H1 (cell line): ENCODE data around the gene ITGA3. TPM values are rescaled to one million over a fixed set of nuclear protein-coding genes. Genes with fewer than 3 reads are reported as not detected.

Source experiments
- CTCF ChIA-PET: fragments of 300-600 bp; sonication (Branson Sonifier 250); formaldehyde crosslinking; loops from one replicate; lab custom pipeline; 2021; ENCODE audit not compliant: partially characterized antibody; lab: Charles Lee
- POLR2A ChIA-PET: fragments of 300-600 bp; sonication (Branson Sonifier 250); formaldehyde crosslinking; loops from one replicate; lab custom pipeline; 2021; ENCODE audit warnings: inconsistent platforms; ENCODE audit not compliant: partially characterized antibody; lab: Charles Lee
- DNase-seq, 2 experiments: peaks; one replicate each; pipeline versions ENCODE4 v3.0.0 to v3.0.0-alpha.2; 2010 to 2022; ENCODE audit warnings: low spot score in 2 of 2, low read depth in 1 of 2, mixed read lengths in 1 of 2
- FAIRE-seq: peaks from 2 replicates; lab custom pipeline; 2011; peaks lifted over from hg19 to GRCh38; lab: Jason Lieb, UNC
- H2AFZ ChIP-seq: 2 replicates; pipeline ENCODE4 v1.8.1; 2012; ENCODE audit warnings: low read length, inconsistent platforms
- H2AK5ac ChIP-seq: 2 replicates; pipeline ENCODE4 v1.6.1; 2013; ENCODE audit warnings: low read depth, low read length
- H2BK120ac ChIP-seq: replicated peaks from 2 replicates; pipeline ENCODE3; 2013; ENCODE audit warnings: low read depth, low read length, inconsistent platforms
- H2BK12ac ChIP-seq: 2 replicates; pipeline ENCODE4 v1.6.1; 2013; ENCODE audit warnings: low read depth, low read length
- H2BK15ac ChIP-seq: 2 replicates; pipeline ENCODE4 v1.6.1; 2013; ENCODE audit warnings: low read length
- H2BK20ac ChIP-seq: 2 replicates; pipeline ENCODE4 v1.6.1; 2013; ENCODE audit warnings: low read length
- H2BK5ac ChIP-seq: 2 replicates; pipeline ENCODE4 v1.6.1; 2013; ENCODE audit warnings: low read depth, low read length
- H3K14ac ChIP-seq: 2 replicates; pipeline ENCODE4 v1.6.1; 2013; ENCODE audit warnings: inconsistent platforms; ENCODE audit not compliant: insufficient read length
- H3K18ac ChIP-seq: 2 replicates; pipeline ENCODE4 v1.6.1; 2013; ENCODE audit warnings: low read length; ENCODE audit errors: extremely low read depth
- H3K23ac ChIP-seq: 2 replicates; pipeline ENCODE4 v1.6.1; 2013; ENCODE audit warnings: inconsistent platforms; ENCODE audit not compliant: insufficient read length
- H3K23me2 ChIP-seq: 2 replicates; pipeline ENCODE4 v1.6.1; 2013; ENCODE audit warnings: low read depth, low read length
- H3K27ac ChIP-seq: 2 replicates; pipeline ENCODE4 v1.6.1; 2011; ENCODE audit warnings: low read depth, low read length, inconsistent platforms
- H3K27me3 ChIP-seq, 4 experiments: replicated peaks in 1 of 4; 1 replicate in 1 of 4; 2 replicates in 3 of 4; pipeline versions ENCODE4 v1.6.1 to v1.8.1; 2011 to 2013; ENCODE audit warnings: low read length in 3 of 4, mild to moderate bottlenecking in 3 of 4, inconsistent platforms in 2 of 4, mixed read lengths in 2 of 4, moderate library complexity in 1 of 4; ENCODE audit not compliant: control insufficient read depth in 3 of 4, insufficient read depth in 3 of 4; ENCODE audit errors: extremely low read depth in 1 of 4
- H3K36me3 ChIP-seq, 4 experiments: 2 replicates each; pipeline versions ENCODE4 v1.6.1 to v1.8.1; 2011 to 2013; ENCODE audit warnings: mild to moderate bottlenecking in 4 of 4, low read length in 3 of 4, moderate library complexity in 2 of 4, control low read depth in 1 of 4, inconsistent platforms in 1 of 4; ENCODE audit not compliant: insufficient read depth in 4 of 4, control insufficient read depth in 2 of 4
- H3K4ac ChIP-seq: replicated peaks from 2 replicates; pipeline ENCODE3; 2013; ENCODE audit warnings: low read length, low read depth, mixed read lengths, inconsistent platforms; ENCODE audit not compliant: insufficient read length
- H3K4me1 ChIP-seq, 4 experiments: replicated peaks in 1 of 4; 1 replicate in 1 of 4; 2 replicates in 3 of 4; pipeline versions ENCODE4 v1.6.1 to v1.8.1; 2011 to 2013; ENCODE audit warnings: low read length in 3 of 4, inconsistent platforms in 2 of 4, mixed read lengths in 1 of 4; ENCODE audit not compliant: insufficient read depth in 4 of 4, control insufficient read depth in 3 of 4
- H3K4me2 ChIP-seq, 2 experiments: 2 replicates each; pipeline versions ENCODE4 v1.6.1 to v1.8.1; 2011 to 2013; ENCODE audit warnings: low read depth in 2 of 2, low read length in 2 of 2, control low read depth in 1 of 2, inconsistent platforms in 1 of 2, mild to moderate bottlenecking in 1 of 2; ENCODE audit not compliant: insufficient read depth in 1 of 2
- H3K4me3 ChIP-seq, 4 experiments: fragments of 200-600, 300-600 bp in 1 of 4; sonication (generic), shearing (Covaris generic), sonication (Bioruptor Twin) in 1 of 4; 2 replicates each; pipeline versions ENCODE4 v1.5.1 to v1.8.1; 2011 to 2016; ENCODE audit warnings: low read length in 4 of 4, low read depth in 3 of 4, control low read depth in 2 of 4, inconsistent platforms in 2 of 4, mild to moderate bottlenecking in 2 of 4, mixed read lengths in 1 of 4, moderate library complexity in 1 of 4; ENCODE audit not compliant: insufficient read depth in 2 of 4; ENCODE audit errors: extremely low read depth in 1 of 4
- H3K56ac ChIP-seq: replicated peaks from 2 replicates; pipeline ENCODE3; 2013; ENCODE audit warnings: low read depth, mild to moderate bottlenecking, mixed read lengths, low read length, inconsistent platforms; ENCODE audit not compliant: insufficient read length
- H3K79me1 ChIP-seq: 2 replicates; pipeline ENCODE4 v1.6.1; 2013; ENCODE audit warnings: low read depth, low read length, control low read depth
- H3K79me2 ChIP-seq, 2 experiments: 2 replicates each; pipeline versions ENCODE4 v1.6.1 to v1.8.1; 2012 to 2013; ENCODE audit warnings: low read length in 2 of 2, mild to moderate bottlenecking in 2 of 2, inconsistent platforms in 1 of 2; ENCODE audit not compliant: insufficient read depth in 2 of 2, control insufficient read depth in 1 of 2
- H3K9ac ChIP-seq, 4 experiments: replicated peaks in 1 of 4; 1 replicate in 1 of 4; 2 replicates in 3 of 4; pipeline versions ENCODE4 v1.6.1 to v1.8.1; 2011 to 2013; ENCODE audit warnings: low read depth in 3 of 4, low read length in 3 of 4, control low read depth in 2 of 4, mild to moderate bottlenecking in 2 of 4, moderate library complexity in 2 of 4, inconsistent platforms in 1 of 4; ENCODE audit errors: extremely low read depth in 1 of 4
- H3K9me3 ChIP-seq, 2 experiments: 2 replicates each; pipeline versions ENCODE4 v1.6.1 to v1.8.1; 2012 to 2013; ENCODE audit warnings: mild to moderate bottlenecking in 2 of 2, moderate library complexity in 2 of 2, control low read depth in 1 of 2, inconsistent platforms in 1 of 2, low read depth in 1 of 2, low read length in 1 of 2, mixed read lengths in 1 of 2; ENCODE audit not compliant: insufficient read depth in 2 of 2
- H4K20me1 ChIP-seq, 2 experiments: replicated peaks in 1 of 2; 2 replicates each; pipeline versions ENCODE3 to v1.8.1; 2011 to 2013; ENCODE audit warnings: inconsistent platforms in 2 of 2, low read length in 2 of 2, mild to moderate bottlenecking in 1 of 2; ENCODE audit not compliant: insufficient read depth in 2 of 2, control insufficient read depth in 1 of 2
- H4K5ac ChIP-seq: 2 replicates; pipeline ENCODE4 v1.6.1; 2013; ENCODE audit warnings: low read length, low read depth, mixed read lengths, inconsistent platforms; ENCODE audit not compliant: insufficient read length
- H4K8ac ChIP-seq: 2 replicates; pipeline ENCODE4 v1.8.0; 2013; ENCODE audit warnings: mild to moderate bottlenecking, moderate library complexity, low read length, inconsistent platforms; ENCODE audit not compliant: insufficient read depth; ENCODE audit errors: extremely low read depth
- H4K91ac ChIP-seq: replicated peaks from 2 replicates; pipeline ENCODE3; 2013; ENCODE audit warnings: low read length, mixed read lengths, inconsistent platforms; ENCODE audit not compliant: insufficient read length
- CREB1 ChIP-seq: IDR thresholded peaks from 2 replicates; pipeline ENCODE4 v1.6.1; 2012; ENCODE audit warnings: inconsistent platforms
- PHF8 ChIP-seq: fragments of 200-600 bp; sonication (generic); conservative IDR thresholded peaks from 2 replicates; pipeline ENCODE4 v1.7.1; 2012; ENCODE audit warnings: low read depth, mild to moderate bottlenecking, inconsistent platforms, low read length, moderate library complexity
- POLR2A ChIP-seq, 2 experiments: IDR thresholded peaks; 1 replicate in 1 of 2; 2 replicates in 1 of 2; pipeline ENCODE4 v1.6.1; 2011; ENCODE audit warnings: low read depth in 2 of 2, low read length in 2 of 2, mild to moderate bottlenecking in 2 of 2; ENCODE audit errors: control extremely low read depth in 1 of 2
- RBBP5 ChIP-seq: IDR thresholded peaks from 2 replicates; pipeline ENCODE4 v1.7.1; 2012; ENCODE audit warnings: low read depth, mild to moderate bottlenecking, inconsistent platforms, low read length, moderate library complexity, borderline replicate concordance
- SAP30 ChIP-seq: fragments of 300-600 bp; sonication (generic); IDR thresholded peaks from 2 replicates; pipeline ENCODE4 v1.7.1; 2012; ENCODE audit warnings: low read length, moderate library complexity, mild to moderate bottlenecking, inconsistent platforms; ENCODE audit not compliant: insufficient read depth, insufficient replicate concordance
- TAF1 ChIP-seq: IDR thresholded peaks from 2 replicates; pipeline ENCODE4 v1.6.1; 2011; ENCODE audit warnings: mild to moderate bottlenecking, low read depth, low read length
- TBP ChIP-seq: IDR thresholded peaks from 2 replicates; pipeline ENCODE4 v1.6.1; 2011; ENCODE audit warnings: low read depth, low read length, improper control_type of control experiment
- WGBS, 2 experiments: shearing (Covaris generic) in 1 of 2; methylation state at CpG; one replicate each; pipeline versions ENCODE4 v1.1.6 to v1.1.7; 2013 to 2015; ENCODE audit warnings: low lambda C conversion rate in 2 of 2, mixed read lengths in 2 of 2, inconsistent platforms in 1 of 2, low coverage in 1 of 2, missing lambda C conversion rate in 1 of 2; ENCODE audit not compliant: insufficient replicate concordance in 2 of 2, insufficient coverage in 1 of 2, insufficient read length in 1 of 2; ENCODE audit errors: extremely low coverage in 1 of 2, missing lambda C conversion rate in 1 of 2; 5-methylcytosine and 5-hydroxymethylcytosine counted together
- polyA plus RNA-seq, 7 experiments: library from polyadenylated mRNA; depleted of rRNA in 3 of 7; stranded (reverse) in 5 of 7; unstranded in 2 of 7; fragments of >200 nt in 5 of 7; fragments of 200-250 nt in 2 of 7; gene quantifications; 1 replicate in 5 of 7; 2 replicates in 1 of 7; 4 replicates in 1 of 7; pipeline versions ENCODE4 v1.2.1 to v1.2.3, GENCODE V29; 2011 to 2013; ENCODE audit warnings: missing spikeins in 2 of 7, mixed read lengths in 2 of 7
- total RNA-seq: library from RNA; stranded (reverse); fragmentation: NEBNext Ultra II Directional; extraction: Animal tissue kit (Norgen Biotek cat#: 25700); gene quantifications from 2 replicates; pipeline ENCODE4 v1.2.1, GENCODE V29; 2021
- TF ChIP-seq, protein P1 (sequence below), 3 experiments: IDR thresholded peaks; 1 replicate in 2 of 3; 2 replicates in 1 of 3; pipeline versions ENCODE4 v1.5.1 to v1.6.1; 2011; ENCODE audit warnings: low read length in 3 of 3, mild to moderate bottlenecking in 3 of 3, inconsistent platforms in 2 of 3, low read depth in 1 of 3, moderate library complexity in 1 of 3; ENCODE audit not compliant: insufficient read depth in 1 of 3; ENCODE audit errors: control extremely low read depth in 1 of 3
- TF ChIP-seq, protein P2 (sequence below): IDR thresholded peaks from 2 replicates; pipeline ENCODE4 v1.6.1; 2012; ENCODE audit warnings: low read length, inconsistent platforms

The ITGA3 gene
- total and polyA plus RNA-seq, 2 of the 8 experiments (the other 6 are each of a cell fraction or from before 2014, with no cell fraction given), result 24.0 to 24.2 TPM

DNA sequence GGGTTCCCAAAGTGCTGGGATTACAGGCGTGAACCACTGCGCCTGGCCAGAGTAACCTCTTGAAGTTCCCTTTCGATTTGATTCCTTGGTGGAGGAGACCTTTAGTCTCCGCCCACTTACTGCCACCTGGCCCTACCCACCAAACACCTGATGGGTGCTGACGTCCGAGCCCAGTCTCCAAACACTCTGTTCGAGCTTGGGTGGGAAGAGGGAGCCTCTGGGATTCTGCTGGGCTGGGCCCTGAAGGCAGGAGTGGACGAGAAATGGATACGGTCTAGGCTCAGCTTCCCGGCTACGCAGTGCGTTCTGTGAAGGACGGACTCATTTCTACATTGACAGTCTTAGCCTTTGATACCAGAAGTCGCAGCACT lies 870 bp upstream of the ITGA3 start:
- no peak overlapping the region for H3K9ac ChIP-seq
- TF ChIP-seq POLR2A (IDR thresholded peaks at IDR 0.05; ENCODE audit: control extremely low read depth in 1 of 2, low read depth in 2 of 2, low read length in 2 of 2), result peak in 1 of 2 experiments; percentile 55; a peak in 1 of 3 replicates
- TF ChIP-seq, protein P1, sequence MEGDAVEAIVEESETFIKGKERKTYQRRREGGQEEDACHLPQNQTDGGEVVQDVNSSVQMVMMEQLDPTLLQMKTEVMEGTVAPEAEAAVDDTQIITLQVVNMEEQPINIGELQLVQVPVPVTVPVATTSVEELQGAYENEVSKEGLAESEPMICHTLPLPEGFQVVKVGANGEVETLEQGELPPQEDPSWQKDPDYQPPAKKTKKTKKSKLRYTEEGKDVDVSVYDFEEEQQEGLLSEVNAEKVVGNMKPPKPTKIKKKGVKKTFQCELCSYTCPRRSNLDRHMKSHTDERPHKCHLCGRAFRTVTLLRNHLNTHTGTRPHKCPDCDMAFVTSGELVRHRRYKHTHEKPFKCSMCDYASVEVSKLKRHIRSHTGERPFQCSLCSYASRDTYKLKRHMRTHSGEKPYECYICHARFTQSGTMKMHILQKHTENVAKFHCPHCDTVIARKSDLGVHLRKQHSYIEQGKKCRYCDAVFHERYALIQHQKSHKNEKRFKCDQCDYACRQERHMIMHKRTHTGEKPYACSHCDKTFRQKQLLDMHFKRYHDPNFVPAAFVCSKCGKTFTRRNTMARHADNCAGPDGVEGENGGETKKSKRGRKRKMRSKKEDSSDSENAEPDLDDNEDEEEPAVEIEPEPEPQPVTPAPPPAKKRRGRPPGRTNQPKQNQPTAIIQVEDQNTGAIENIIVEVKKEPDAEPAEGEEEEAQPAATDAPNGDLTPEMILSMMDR (IDR thresholded peaks at IDR 0.05; ENCODE audit: control extremely low read depth in 1 of 3, insufficient read depth in 1 of 3, low read depth in 1 of 3, low read length in 3 of 3), result peak in 1 of 3 experiments; percentile 11; a peak in 1 of 4 replicates
- TF ChIP-seq, protein P2, sequence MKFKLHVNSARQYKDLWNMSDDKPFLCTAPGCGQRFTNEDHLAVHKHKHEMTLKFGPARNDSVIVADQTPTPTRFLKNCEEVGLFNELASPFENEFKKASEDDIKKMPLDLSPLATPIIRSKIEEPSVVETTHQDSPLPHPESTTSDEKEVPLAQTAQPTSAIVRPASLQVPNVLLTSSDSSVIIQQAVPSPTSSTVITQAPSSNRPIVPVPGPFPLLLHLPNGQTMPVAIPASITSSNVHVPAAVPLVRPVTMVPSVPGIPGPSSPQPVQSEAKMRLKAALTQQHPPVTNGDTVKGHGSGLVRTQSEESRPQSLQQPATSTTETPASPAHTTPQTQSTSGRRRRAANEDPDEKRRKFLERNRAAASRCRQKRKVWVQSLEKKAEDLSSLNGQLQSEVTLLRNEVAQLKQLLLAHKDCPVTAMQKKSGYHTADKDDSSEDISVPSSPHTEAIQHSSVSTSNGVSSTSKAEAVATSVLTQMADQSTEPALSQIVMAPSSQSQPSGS, result no peak
- TF ChIP-seq RBBP5, result no peak
- TF ChIP-seq TBP, result peak; percentile 64
- TF ChIP-seq PHF8, result 0 out of 2 replicates have a peak, but pooled peaks have one; percentile 30
- no peak for TF ChIP-seq CREB1
- peak; percentile 65 for TF ChIP-seq SAP30
- TF ChIP-seq TAF1, result peak; percentile 63
- H3K4me3 ChIP-seq, result peak overlapping the region; percentile 37 to 65 (median 58)
- H3K23ac ChIP-seq, result no peak overlapping the region
- H3K9me3 ChIP-seq, result no peaks in the 10 kb centered on the region
- H2BK120ac ChIP-seq, result no peak overlapping the region
- H3K27me3 ChIP-seq, result peaks cover 0 to 13% (median 11%) of the 10 kb centered on the region in 4 experiments; a peak in 5 of 7 replicates
- no peak overlapping the region for H3K56ac ChIP-seq
- peak overlapping the region; percentile 70 to 89 for H3K4me2 ChIP-seq
- peak overlapping the region; percentile 15 for H2AFZ ChIP-seq
- H4K8ac ChIP-seq, result no peak overlapping the region
- no peak overlapping the region for H3K14ac ChIP-seq
- H3K4me1 ChIP-seq, result peaks cover 11 to 21% (median 15%) of the 10 kb centered on the region in 4 experiments
- peak in 1 of 2 experiments; percentile 79 for DNase-seq
- no peak overlapping the region for H3K4ac ChIP-seq
- H2BK5ac ChIP-seq, result no peak overlapping the region
- ChIA-PET CTCF (interaction anchor here (1.7 to 14.6 kb wide), 8 partner anchors 9 to 38 kb away, joined by 3 to 169 read pairs (median 19); partner anchors contain the start of gene PDK2), POLR2A (interaction anchor here (0.6 to 3.7 kb wide), 8 partner anchors 9 to 1960 kb away, joined by 3 to 23 read pairs (median 8); no protein-coding TSS in a partner anchor)
- no peak overlapping the region for H3K18ac ChIP-seq
- H2BK12ac ChIP-seq, result no peak overlapping the region
- no peak overlapping the region for H3K27ac ChIP-seq
- H3K79me1 ChIP-seq, result no peaks in the 10 kb centered on the region
- H3K36me3 ChIP-seq, result no peaks in the 10 kb centered on the region
- H4K20me1 ChIP-seq, result no peaks in the 10 kb centered on the region
- 2% methylated on average over 14 of the region's 14 CpGs; no CpG with 5 or more reads in 1 of the 2 experiments for WGBS, 2 experiments
- H2AK5ac ChIP-seq, result no peak overlapping the region
- H3K23me2 ChIP-seq, result peaks cover 15% of the 10 kb centered on the region
- peak overlapping the region; percentile 55; the same call in 1 of the 2 replicates for H2BK20ac ChIP-seq
- H4K91ac ChIP-seq, result no peak overlapping the region
- no peaks in the 10 kb centered on the region for H3K79me2 ChIP-seq
- no peak for FAIRE-seq
- H4K5ac ChIP-seq, result peak overlapping the region; percentile 28
- H2BK15ac ChIP-seq, result no peak overlapping the region
